T-cell (primary cell): ENCODE results near the gene DEK. TPM values are rescaled to one million over a fixed set of nuclear protein-coding genes. Genes with fewer than 3 reads are reported as not detected.

Experiments
- ATAC-seq, 4 experiments: fragments of 200-7000 bp in 3 of 4; fragments of 150-1000 bp in 1 of 4; cut with Tn5 transposase; replicated peaks in 1 of 4; 1 replicate in 3 of 4; 2 replicates in 1 of 4; pipeline ENCODE4 v1.10.0; 2021; ENCODE audit warnings: moderate library complexity in 3 of 4, mild to moderate bottlenecking in 2 of 4, moderate number of reproducible peaks in 1 of 4
- CTCF ChIA-PET, 2 donors: fragments of 300-600 bp; sonication (Branson Sonifier 250); formaldehyde crosslinking; loops; one replicate each; lab custom pipeline; 2022; ENCODE audit warnings: antibody characterized with exemption in 2 of 2; lab: Charles Lee
- POLR2A ChIA-PET, 2 donors: fragments of 300-600 bp; sonication (Branson Sonifier 250); formaldehyde crosslinking; loops; one replicate each; lab custom pipeline; 2022; ENCODE audit warnings: antibody characterized with exemption in 2 of 2; lab: Charles Lee
- DNase-seq, 35 experiments: peaks; one replicate each; pipeline versions ENCODE4 v3.0.0 to v3.0.0-alpha.2; 2013 to 2023
- H3K27ac ChIP-seq: one replicate; pipeline ENCODE4 v1.5.1; 2013; ENCODE audit warnings: low read length
- H3K27me3 ChIP-seq, 2 experiments: replicated peaks in 1 of 2; 1 replicate in 1 of 2; 2 replicates in 1 of 2; pipeline versions ENCODE4 v1.6.1 to v1.7.0; 2013; ENCODE audit warnings: low read length in 1 of 2, mixed read lengths in 1 of 2; ENCODE audit not compliant: control insufficient read depth in 2 of 2, insufficient read depth in 2 of 2; ENCODE audit errors: extremely low read depth in 1 of 2
- H3K36me3 ChIP-seq, 2 donors: 1 replicate in 1 of 2; 2 replicates in 1 of 2; pipeline versions ENCODE4 v1.6.1 to v1.7.0; 2013; ENCODE audit warnings: low read length in 1 of 2; ENCODE audit not compliant: control insufficient read depth in 2 of 2, insufficient read depth in 1 of 2; ENCODE audit errors: extremely low read depth in 1 of 2
- H3K4me1 ChIP-seq, 2 experiments: 1 replicate in 1 of 2; 2 replicates in 1 of 2; pipeline versions ENCODE4 v1.6.1 to v1.7.0; 2013; ENCODE audit warnings: low read length in 2 of 2, mixed read lengths in 1 of 2; ENCODE audit not compliant: insufficient read depth in 2 of 2, control insufficient read depth in 1 of 2; ENCODE audit errors: extremely low read depth in 1 of 2
- H3K4me3 ChIP-seq, 2 donors: 1 replicate in 1 of 2; 2 replicates in 1 of 2; pipeline versions ENCODE4 v1.5.1 to v1.7.0; 2013; ENCODE audit warnings: mild to moderate bottlenecking in 2 of 2, low read length in 1 of 2, moderate library complexity in 1 of 2; ENCODE audit not compliant: control insufficient read depth in 1 of 2; ENCODE audit errors: extremely low read depth in 1 of 2
- H3K9me3 ChIP-seq: 2 replicates; pipeline ENCODE4 v1.7.0; 2013
- H3K27ac Mint-ChIP-seq, 2 donors: one replicate each; pipeline ENCODE4 v1.8.0; 2020 to 2021; ENCODE audit warnings: mild to moderate bottlenecking in 2 of 2, mixed read lengths in 2 of 2
- H3K27me3 Mint-ChIP-seq, 2 donors: one replicate each; pipeline ENCODE4 v1.8.0; 2021 to 2022; ENCODE audit warnings: mixed read lengths in 2 of 2
- H3K36me3 Mint-ChIP-seq: one replicate; pipeline ENCODE4 v1.8.0; 2021; ENCODE audit warnings: mixed read lengths
- H3K4me1 Mint-ChIP-seq, 3 donors: one replicate each; pipeline ENCODE4 v1.8.0; 2020 to 2022; ENCODE audit warnings: mixed read lengths in 3 of 3, mild to moderate bottlenecking in 1 of 3
- H3K4me3 Mint-ChIP-seq, 3 donors: one replicate each; pipeline ENCODE4 v1.8.0; 2020 to 2022; ENCODE audit warnings: mild to moderate bottlenecking in 3 of 3, mixed read lengths in 3 of 3, moderate library complexity in 3 of 3
- H3K9me3 Mint-ChIP-seq, 3 donors: one replicate each; pipeline ENCODE4 v1.8.0; 2020 to 2022; ENCODE audit warnings: mixed read lengths in 3 of 3
- WGBS: methylation state at CpG from one replicate; pipeline ENCODE4 v1.1.5; 2013; ENCODE audit warnings: missing lambda C conversion rate; ENCODE audit not compliant: insufficient coverage; 5-methylcytosine and 5-hydroxymethylcytosine counted together
- total RNA-seq, 35 experiments: library from RNA in 6 of 35; stranded (reverse) in 6 of 35; fragments of 120-200 nt in 1 of 35; gene quantifications; one replicate each; pipeline versions ENCODE4 v1.2.1 to v1.2.4 and lab custom pipeline; 2013 to 2026

DEK gene
- total RNA-seq, 5 donors from 2014 or later (not counting 1 experiment from before 2014, with no cell fraction given) = 60.7 to 113 (median 103) TPM

DNA sequence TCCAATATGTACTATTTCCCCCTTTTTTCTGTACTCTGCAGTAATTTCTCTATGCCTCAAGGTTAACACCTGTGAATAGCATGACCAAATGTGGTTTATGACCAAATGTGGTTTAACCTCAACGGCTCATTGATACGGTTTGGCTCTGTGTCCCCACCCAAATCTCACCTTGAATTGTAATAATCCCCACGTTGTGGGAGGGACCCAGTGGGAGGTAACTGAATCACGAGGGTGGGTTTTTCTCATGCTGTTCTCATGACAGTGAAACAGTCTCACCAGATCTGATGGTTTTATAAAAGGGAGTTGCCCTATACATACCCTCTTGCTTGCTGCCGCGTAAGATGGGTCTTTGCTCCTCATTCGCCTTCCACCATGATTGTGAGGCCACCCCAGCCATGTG lies 18.7 kb downstream of the DEK start:
- peaks cover 71% of the 10 kb centered on the region for H3K36me3 Mint-ChIP-seq
- Histone ChIP-seq H3K27ac (no peak overlapping the region), H3K36me3 (peaks cover 0 to 22% of the 10 kb centered on the region in 2 donors), H3K27me3 (no peaks in the 10 kb centered on the region), H3K4me3 (no peak overlapping the region), H3K4me1 (peaks cover 2 to 7% of the 10 kb centered on the region in 2 experiments), H3K9me3 (no peaks in the 10 kb centered on the region)
- ChIA-PET CTCF (no interaction called here), POLR2A (no interaction called here)
- peaks cover 38 to 64% (median 64%) of the 10 kb centered on the region in 3 donors for H3K4me1 Mint-ChIP-seq
- no CpG with 5 or more reads among the region's 7 CpGs for WGBS
- peak in 1 of 35 experiments; percentile 25 for DNase-seq
- no peaks in the 10 kb centered on the region for H3K9me3 Mint-ChIP-seq
- no peak overlapping the region for H3K4me3 Mint-ChIP-seq
- ATAC-seq = peak in 1 of 4 experiments; percentile 27
- H3K27ac Mint-ChIP-seq = peak overlapping the region; percentile 45 to 60
- H3K27me3 Mint-ChIP-seq = no peaks in the 10 kb centered on the region

DNA sequence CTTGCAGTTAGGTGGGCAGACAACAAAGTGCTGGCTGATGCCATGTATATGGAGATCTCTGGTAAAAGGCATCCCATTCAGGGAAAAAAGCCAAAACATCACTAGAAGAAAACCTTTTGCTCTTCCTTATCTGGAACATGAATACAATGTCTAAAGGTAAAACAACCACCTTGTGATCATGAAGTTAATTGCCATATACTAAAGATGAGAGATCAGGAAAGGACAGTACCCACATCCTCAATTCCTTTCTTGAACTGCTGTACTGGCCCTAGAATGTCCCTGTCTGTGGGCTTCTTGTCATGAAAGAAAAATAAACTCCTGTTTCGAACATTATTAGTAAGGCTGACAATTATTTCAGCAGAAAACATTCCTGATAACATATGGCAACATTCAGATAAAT lies 19.3 kb downstream of the DEK start:
- H3K4me1 ChIP-seq = peaks cover 2 to 7% of the 10 kb centered on the region in 2 experiments
- H3K27me3 Mint-ChIP-seq = no peaks in the 10 kb centered on the region
- peaks cover 71% of the 10 kb centered on the region for H3K36me3 Mint-ChIP-seq
- no peaks in the 10 kb centered on the region for H3K9me3 ChIP-seq
- ChIA-PET CTCF (no interaction called here), POLR2A (no interaction called here)
- peaks cover 0 to 22% of the 10 kb centered on the region in 2 donors for H3K36me3 ChIP-seq
- peak overlapping the region in 1 of 2 donors; percentile 11 for H3K27ac Mint-ChIP-seq
- WGBS = 80% methylated on average over 1 of the region's 1 CpG
- H3K9me3 Mint-ChIP-seq = no peaks in the 10 kb centered on the region
- no peak overlapping the region for H3K27ac ChIP-seq
- peaks cover 38 to 66% (median 65%) of the 10 kb centered on the region in 3 donors for H3K4me1 Mint-ChIP-seq
- ATAC-seq (no peak), DNase-seq (no peak)
- H3K4me3 ChIP-seq = no peak overlapping the region
- H3K27me3 ChIP-seq = no peaks in the 10 kb centered on the region
- H3K4me3 Mint-ChIP-seq = no peak overlapping the region

DNA sequence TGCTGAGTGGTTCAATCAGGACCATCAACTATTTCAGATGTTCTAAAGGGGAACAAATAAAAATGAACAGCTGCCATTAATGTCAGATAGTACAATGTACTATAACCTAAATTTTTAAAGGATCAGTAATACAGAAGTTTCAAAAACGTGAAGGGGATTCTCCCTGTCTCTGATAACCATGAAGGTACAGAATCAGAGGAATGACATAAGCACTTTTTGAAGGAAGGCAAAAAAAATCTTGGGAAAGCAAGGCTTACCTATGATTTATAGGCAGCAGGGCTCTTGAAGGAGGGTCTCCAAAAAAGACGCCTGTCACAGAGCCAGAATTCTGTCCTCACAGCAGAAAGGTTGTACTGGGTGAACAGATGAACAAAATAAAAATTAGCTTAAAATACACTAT lies 20.1 kb downstream of the DEK start:
- no peak overlapping the region for H3K27ac ChIP-seq
- no peaks in the 10 kb centered on the region for H3K27me3 ChIP-seq
- POLR2A ChIA-PET = interaction anchor here in 1 of 2 donors (0.7 kb wide), 1 partner anchor 21 kb away, joined by 3 read pairs; no protein-coding TSS in a partner anchor
- H3K4me1 Mint-ChIP-seq = peaks cover 32 to 65% (median 63%) of the 10 kb centered on the region in 3 donors
- no peaks in the 10 kb centered on the region for H3K27me3 Mint-ChIP-seq
- H3K4me3 ChIP-seq = no peak overlapping the region
- H3K4me3 Mint-ChIP-seq = no peak overlapping the region
- peaks cover 2 to 7% of the 10 kb centered on the region in 2 experiments for H3K4me1 ChIP-seq
- no peaks in the 10 kb centered on the region for H3K9me3 Mint-ChIP-seq
- WGBS = no CpG with 5 or more reads among the region's 2 CpGs
- CTCF ChIA-PET = no interaction called here
- no peaks in the 10 kb centered on the region for H3K9me3 ChIP-seq
- H3K36me3 ChIP-seq = peaks cover 0 to 23% of the 10 kb centered on the region in 2 donors
- H3K36me3 Mint-ChIP-seq = peaks cover 70% of the 10 kb centered on the region
- ATAC-seq (no peak), DNase-seq (no peak)
- H3K27ac Mint-ChIP-seq = peak overlapping the region in 1 of 2 donors; percentile 22

DNA sequence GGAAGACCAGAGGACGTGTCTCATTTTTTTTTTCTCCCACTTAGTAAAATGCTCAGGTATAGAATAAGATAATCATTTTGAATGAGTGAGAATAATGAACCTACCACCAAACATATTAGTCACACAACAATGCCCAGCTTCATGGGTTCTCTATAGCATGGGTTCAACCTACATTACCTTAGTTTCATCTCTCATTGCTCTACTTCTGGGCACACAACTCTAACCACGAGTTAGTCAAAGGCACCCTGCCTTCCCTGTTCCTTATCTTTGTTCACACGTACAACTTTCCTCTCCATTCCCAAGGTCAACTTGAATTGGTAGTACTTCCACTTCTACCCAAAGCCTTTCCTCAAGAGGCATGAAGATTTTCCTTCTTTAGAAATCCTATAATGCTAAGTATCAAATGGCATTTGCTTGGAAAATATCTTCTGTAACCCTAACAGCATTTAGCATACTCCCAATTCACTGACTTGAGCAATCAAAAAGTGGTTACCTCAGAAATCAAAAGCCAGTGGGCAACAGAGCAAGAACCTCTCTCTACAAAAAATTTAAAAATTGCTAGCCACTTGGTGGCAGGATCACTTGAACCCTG lies 20.9 kb downstream of the DEK start:
- Histone ChIP-seq H3K4me3 (no peak overlapping the region), H3K27me3 (no peaks in the 10 kb centered on the region), H3K27ac (no peak overlapping the region), H3K4me1 (peaks cover 2 to 7% of the 10 kb centered on the region in 2 experiments), H3K9me3 (no peaks in the 10 kb centered on the region), H3K36me3 (peaks cover 2 to 18% of the 10 kb centered on the region in 2 donors)
- ATAC-seq (no peak), DNase-seq (no peak)
- CTCF ChIA-PET = no interaction called here
- Mint-ChIP-seq H3K27me3 (no peaks in the 10 kb centered on the region), H3K4me3 (no peak overlapping the region), H3K36me3 (peaks cover 62% of the 10 kb centered on the region), H3K27ac (peak overlapping the region; percentile 17 to 59), H3K9me3 (no peaks in the 10 kb centered on the region), H3K4me1 (peaks cover 26 to 64% (median 59%) of the 10 kb centered on the region in 3 donors)
- WGBS = 55% methylated on average over 1 of the region's 3 CpGs
- POLR2A ChIA-PET = no interaction called here

DNA sequence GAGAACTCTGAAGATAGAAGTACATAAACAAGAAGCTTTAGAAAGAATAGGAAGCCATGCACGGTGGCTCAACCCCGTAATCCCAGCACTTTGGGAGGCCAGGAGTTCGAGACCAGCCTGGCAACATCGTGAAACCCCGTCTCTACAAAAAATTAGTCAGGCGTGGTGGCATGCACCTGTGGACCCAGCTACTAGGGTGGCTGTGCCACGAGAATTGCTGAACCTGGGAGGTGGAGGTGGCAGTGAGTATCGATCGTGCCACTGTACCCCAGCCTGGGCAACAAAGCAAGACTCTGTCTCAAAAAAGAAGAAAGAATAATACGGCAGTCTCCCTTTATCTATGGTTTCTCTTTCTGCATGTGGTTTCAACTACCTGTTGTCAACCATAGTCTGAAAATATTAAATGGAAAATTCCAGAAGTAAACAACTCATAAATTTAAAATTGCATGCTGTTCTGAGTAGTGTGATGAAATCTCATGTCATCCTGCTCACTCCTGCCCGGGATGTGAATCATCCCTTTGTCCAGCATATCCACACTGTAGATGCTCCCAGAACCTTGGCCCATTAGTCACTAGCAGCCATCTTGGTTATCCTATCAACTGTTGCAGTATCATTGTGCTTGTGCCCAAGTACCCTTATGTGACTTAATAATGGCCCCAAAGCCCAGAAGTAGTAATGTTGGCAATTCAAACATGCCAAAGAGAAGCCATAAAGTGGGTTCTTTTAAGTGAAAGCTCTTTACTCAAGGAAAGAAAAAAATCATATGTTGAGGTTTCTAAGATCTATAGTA lies 22.1 kb downstream of the DEK start:
- H3K27ac ChIP-seq = no peak overlapping the region
- Mint-ChIP-seq H3K27ac (peak overlapping the region; percentile 77 to 84), H3K4me3 (no peak overlapping the region), H3K36me3 (peaks cover 54% of the 10 kb centered on the region), H3K9me3 (no peaks in the 10 kb centered on the region), H3K4me1 (peaks cover 26 to 61% (median 57%) of the 10 kb centered on the region in 3 donors), H3K27me3 (no peaks in the 10 kb centered on the region)
- ATAC-seq (no peak), DNase-seq (no peak)
- H3K27me3 ChIP-seq = no peaks in the 10 kb centered on the region
- ChIA-PET POLR2A (interaction anchor here in 1 of 2 donors (0.5 to 0.9 kb wide), 3 partner anchors 15 to 90 kb away, joined by 3 to 4 read pairs (median 3); no protein-coding TSS in a partner anchor), CTCF (interaction anchor here in 1 of 2 donors (1.1 kb wide), 1 partner anchor 9 kb away, joined by 3 read pairs; no protein-coding TSS in a partner anchor)
- H3K4me3 ChIP-seq = no peak overlapping the region
- WGBS = 76% methylated on average over 6 of the region's 11 CpGs
- H3K4me1 ChIP-seq = peaks cover 2 to 7% of the 10 kb centered on the region in 2 experiments
- no peaks in the 10 kb centered on the region for H3K9me3 ChIP-seq
- H3K36me3 ChIP-seq = peaks cover 13 to 24% of the 10 kb centered on the region in 2 donors
